Measurements from ENCODE around the gene PRDM15. TPM values are rescaled to one million over a fixed set of nuclear protein-coding genes. Genes with fewer than 3 reads are reported as not detected.

PRDM15 gene
- total RNA-seq, 4 donors from 2014 or later = 6.4 to 88.4 (median 21.1) TPM

- no peaks in the 10 kb centered on the region for H3K27me3 ChIP-seq
- H3K27ac ChIP-seq = peak overlapping the region in 2 of 4 donors; percentile 41 to 70
- intact Hi-C loops (cut with DNase I; ENCODE audit: low total_unique reads) (no loop called here), in situ Hi-C loops (cut with MboI; ENCODE audit: low pct_ligation_motif_present in 1 of 4, low pct_unique_long_range_greater_than_20kb in 1 of 4, low sequenced_read_pairs in 3 of 4) (no loop called here)
- TF ChIP-seq EP300 (IDR thresholded peaks at IDR 0.05; ENCODE audit: low read depth) (no peak), CTCF (IDR thresholded peaks at IDR 0.05) (no peak), POLR2A (IDR thresholded peaks at IDR 0.05) (no peak), POLR2AphosphoS5 (IDR thresholded peaks at IDR 0.05) (no peak)
- no peaks in the 10 kb centered on the region for H3K4me1 ChIP-seq
- DNase-seq = no peak
- no peak overlapping the region for H3K4me3 ChIP-seq
- 88 to 95% methylated on average over 14 to 42 of the region's 42 CpGs for WGBS, 2 donors (ENCODE audit: low coverage in 1 of 2)
- H3K36me3 ChIP-seq = peaks cover 0 to 3% (median 0%) of the 10 kb centered on the region in 4 donors
- H3K9me3 ChIP-seq = no peaks in the 10 kb centered on the region
Observed at GRCh38 chr21:41834926-41835663, 44.0 kb downstream of the PRDM15 start.

GRCh38 chr21:41834252-41834925 is 44.8 kb downstream of the PRDM15 start:
- no peak for DNase-seq
- Histone ChIP-seq H3K27ac (peak overlapping the region in 2 of 4 donors; percentile 41 to 70), H3K9me3 (no peaks in the 10 kb centered on the region), H3K4me1 (no peaks in the 10 kb centered on the region), H3K4me3 (no peak overlapping the region), H3K27me3 (no peaks in the 10 kb centered on the region), H3K36me3 (peaks cover 0 to 3% (median 0%) of the 10 kb centered on the region in 4 donors)
- TF ChIP-seq POLR2A (IDR thresholded peaks at IDR 0.05) = no peak
- no peak for TF ChIP-seq CTCF (IDR thresholded peaks at IDR 0.05)
- TF ChIP-seq EP300 (IDR thresholded peaks at IDR 0.05; ENCODE audit: low read depth) = no peak
- TF ChIP-seq POLR2AphosphoS5 (IDR thresholded peaks at IDR 0.05) = no peak
- in situ Hi-C loops (cut with MboI; ENCODE audit: low pct_ligation_motif_present in 1 of 4, low pct_unique_long_range_greater_than_20kb in 1 of 4, low sequenced_read_pairs in 3 of 4) = no loop called here
- 94% methylated on average over 12 of the region's 25 CpGs; no CpG with 5 or more reads in 1 of the 2 donors for WGBS, 2 donors (ENCODE audit: low coverage in 1 of 2)
- intact Hi-C loops (cut with DNase I; ENCODE audit: low total_unique reads) = no loop called here

- peak; percentile 59 for DNase-seq
- H3K9me3 ChIP-seq = no peaks in the 10 kb centered on the region
- H3K27me3 ChIP-seq = no peaks in the 10 kb centered on the region
- TF ChIP-seq POLR2AphosphoS5 (IDR thresholded peaks at IDR 0.05) (no peak), POLR2A (IDR thresholded peaks at IDR 0.05) (no peak)
- intact Hi-C loops (cut with DNase I; ENCODE audit: low total_unique reads) = no loop called here
- 90 to 100% methylated on average over 2 to 13 of the region's 13 CpGs for WGBS, 2 donors (ENCODE audit: low coverage in 1 of 2)
- no peaks in the 10 kb centered on the region for H3K4me1 ChIP-seq
- in situ Hi-C loops (cut with MboI; ENCODE audit: low pct_ligation_motif_present in 1 of 4, low pct_unique_long_range_greater_than_20kb in 1 of 4, low sequenced_read_pairs in 3 of 4) = no loop called here
- peak overlapping the region in 2 of 4 donors; percentile 41 to 70 for H3K27ac ChIP-seq
- no peak overlapping the region for H3K4me3 ChIP-seq
- peaks cover 0 to 3% (median 0%) of the 10 kb centered on the region in 4 donors for H3K36me3 ChIP-seq
Observed at GRCh38 chr21:41833497-41834115, 45.5 kb downstream of the PRDM15 start.

- Histone ChIP-seq H3K4me3 (no peak overlapping the region), H3K9me3 (no peaks in the 10 kb centered on the region), H3K4me1 (no peaks in the 10 kb centered on the region), H3K36me3 (peaks cover 0 to 3% (median 0%) of the 10 kb centered on the region in 4 donors), H3K27ac (peak overlapping the region in 2 of 4 donors; percentile 41 to 55), H3K27me3 (no peaks in the 10 kb centered on the region)
- no peak for DNase-seq
- 91 to 94% methylated on average over 2 to 17 of the region's 17 CpGs for WGBS, 2 donors (ENCODE audit: low coverage in 1 of 2)
- TF ChIP-seq CTCF (IDR thresholded peaks at IDR 0.05) = no peak
- no peak for TF ChIP-seq POLR2AphosphoS5 (IDR thresholded peaks at IDR 0.05)
- in situ Hi-C loops (cut with MboI; ENCODE audit: low pct_ligation_motif_present in 1 of 4, low pct_unique_long_range_greater_than_20kb in 1 of 4, low sequenced_read_pairs in 3 of 4) = no loop called here
- intact Hi-C loops (cut with DNase I; ENCODE audit: low total_unique reads) = no loop called here
Observed at GRCh38 chr21:41832596-41833496, 46.3 kb downstream of the PRDM15 start.

All from transverse colon (tissue), 4 donors.